CD4-positive, alpha-beta T cell treated with Interleukin-4 for 1 hour (primary cell): Measurements from ENCODE around the gene AQP12A.

Experiments used
- DNase-seq, 2 donors: peaks; one replicate each; pipeline ENCODE4 v3.0.0-alpha.2; 2020 to 2022

Gene AQP12A

GRCh38 chr2:240712121-240712520 lies 20.5 kb downstream of the AQP12A start:
- DNase-seq, result no peak

GRCh38 chr2:240713071-240713927 lies 21.6 kb downstream of the AQP12A start:
- no peak for DNase-seq

- DNase-seq, result no peak
Observed at GRCh38 chr2:240713928-240714746, 22.5 kb downstream of the AQP12A start.

GRCh38 chr2:240714747-240715725 lies 23.4 kb downstream of the AQP12A start:
- no peak for DNase-seq

- DNase-seq, result no peak
Observed at GRCh38 chr2:240716130-240716798, 24.6 kb downstream of the AQP12A start.

GRCh38 chr2:240717181-240717641 lies 25.5 kb downstream of the AQP12A start:
- DNase-seq, result no peak

GRCh38 chr2:240717681-240718581 lies 26.3 kb downstream of the AQP12A start:
- no peak for DNase-seq

- DNase-seq, result no peak
Observed at GRCh38 chr2:240718896-240719490, 27.3 kb downstream of the AQP12A start.

- DNase-seq, result no peak
Observed at GRCh38 chr2:240719676-240720545, 28.2 kb downstream of the AQP12A start.

GRCh38 chr2:240720686-240721595 lies 29.3 kb downstream of the AQP12A start:
- no peak for DNase-seq

- DNase-seq, result no peak
Observed at GRCh38 chr2:240721596-240722180, 30.0 kb downstream of the AQP12A start.

- no peak for DNase-seq
Observed at GRCh38 chr2:240722376-240722775, 30.7 kb downstream of the AQP12A start.

- no peak for DNase-seq
Observed at GRCh38 chr2:240722796-240723735, 31.4 kb downstream of the AQP12A start.

- no peak for DNase-seq
Observed at GRCh38 chr2:240723851-240724250, 32.2 kb downstream of the AQP12A start.

GRCh38 chr2:240724431-240724830 lies 32.8 kb downstream of the AQP12A start:
- DNase-seq, result no peak

GRCh38 chr2:240725266-240725665 lies 33.6 kb downstream of the AQP12A start:
- no peak for DNase-seq

- no peak for DNase-seq
Observed at GRCh38 chr2:240725671-240726070, 34.0 kb downstream of the AQP12A start.
